Right lobe of liver (tissue), 6 donors: Measurements from ENCODE around the gene NAT10. TPM values are rescaled to one million over a fixed set of nuclear protein-coding genes. Genes with fewer than 3 reads are reported as not detected.

ENCODE experiments used
- ATAC-seq, 4 donors: fragments of 200-7000 bp; cut with Tn5 transposase; one replicate each; pipeline ENCODE4 v1.9.1; 2020; ENCODE audit warnings: mild to moderate bottlenecking in 4 of 4, moderate library complexity in 4 of 4
- DNase-seq, 3 donors: peaks; one replicate each; pipeline ENCODE4 v3.0.0-alpha.2; 2020
- H3K27ac ChIP-seq, 3 donors: fragments of 200-600 bp; one replicate each; pipeline ENCODE4 v1.8.0; 2022
- H3K27me3 ChIP-seq, 2 donors: fragments of 200-600 bp; one replicate each; pipeline ENCODE4 v1.8.0; 2022
- H3K36me3 ChIP-seq, 4 donors: fragments of 200-600 bp; sonication (generic) in 1 of 4; one replicate each; pipeline versions ENCODE4 v1.5.1 to v1.8.0; 2017 to 2022; ENCODE audit warnings: control low read depth in 1 of 4
- H3K4me1 ChIP-seq, 4 donors: fragments of 200-600 bp; sonication (generic) in 1 of 4; one replicate each; pipeline versions ENCODE4 v1.5.1 to v1.8.0; 2017 to 2022; ENCODE audit warnings: control low read depth in 1 of 4
- H3K4me3 ChIP-seq, 3 donors: fragments of 200-600 bp; one replicate each; pipeline ENCODE4 v1.8.0; 2022
- H3K9me3 ChIP-seq, 4 donors: fragments of 200-600 bp; sonication (generic) in 1 of 4; one replicate each; pipeline versions ENCODE4 v1.5.1 to v1.8.0; 2017 to 2022; ENCODE audit warnings: control low read depth in 1 of 4
- POLR2A ChIP-seq: fragments of 450-650 bp; IDR thresholded peaks from one replicate; pipeline ENCODE4 v1.6.1; 2017; ENCODE audit warnings: antibody characterized with exemption, mild to moderate bottlenecking
- WGBS: methylation state at CpG from one replicate; pipeline ENCODE4 v1.1.6; 2018; ENCODE audit warnings: low coverage, low lambda C conversion rate; ENCODE audit not compliant: insufficient coverage; ENCODE audit errors: missing lambda C conversion rate; 5-methylcytosine and 5-hydroxymethylcytosine counted together
- intact Hi-C, 2 donors: fragments of 100-400 bp; cut with DNase I; formaldehyde crosslinking; loops; one replicate each; pipeline versions ENCODE4 v1.11.2 to v1.14.1; 2022
- total RNA-seq, 6 experiments: library from RNA; depleted of rRNA in 2 of 6; stranded (reverse); fragments of >200 nt in 2 of 6; fragmentation: NEBNext Ultra II Directional in 3 of 6; extraction: Animal tissue kit (Norgen Biotek cat#: 25700) in 3 of 6; gene quantifications; one replicate each; pipeline versions ENCODE4 v1.1.0 to v1.2.4, GENCODE V29; 2016 to 2023
- TF ChIP-seq, protein P1 (sequence below), 4 donors: fragments of 200-600 bp in 3 of 4; fragments of 450-650 bp in 1 of 4; IDR thresholded peaks; one replicate each; pipeline versions ENCODE4 v1.5.1 to v1.8.0; 2016 to 2022; ENCODE audit warnings: antibody characterized with exemption in 4 of 4, mild to moderate bottlenecking in 2 of 4
- donor health status: DM: no; HTN: yes; CAD: no.
- donor health status: DM: no; HTN: no; CAD: no.
- donor health status: DM: no; HTN: no; CAD: no.
- donor health status: DM: no; HTN: yes; CAD: no.
- donor health status: DM: no; HTN: yes; CAD: no.

Gene NAT10
- total RNA-seq, 6 experiments from 2014 or later = 11.9 to 22.9 (median 19.1) TPM

DNA sequence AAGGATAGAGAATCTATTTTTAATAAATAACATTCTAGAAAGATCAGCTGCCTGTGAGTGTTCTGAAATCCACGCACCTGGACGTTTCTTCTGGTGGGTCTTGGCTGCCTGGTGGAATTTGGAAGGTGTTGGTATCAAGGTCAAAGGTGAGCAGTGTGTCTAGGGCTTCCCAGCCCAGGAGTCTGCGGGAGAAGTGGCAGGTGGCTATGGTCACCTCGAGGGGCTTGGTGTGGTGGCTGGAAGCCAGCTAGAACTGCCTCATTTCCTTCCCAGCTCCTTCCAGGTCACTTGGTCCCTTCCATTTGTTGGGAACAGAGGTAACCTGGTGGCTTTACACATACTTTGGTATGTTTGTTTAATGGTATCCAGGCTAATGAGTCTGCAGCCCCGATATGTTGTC is 41.4 kb downstream of the NAT10 start:
- Histone ChIP-seq H3K9me3 (no peaks in the 10 kb centered on the region), H3K27me3 (no peaks in the 10 kb centered on the region), H3K4me3 (no peak overlapping the region), H3K36me3 (peaks cover 0 to 69% (median 22%) of the 10 kb centered on the region in 4 donors), H3K4me1 (no peaks in the 10 kb centered on the region), H3K27ac (no peak overlapping the region)
- DNase-seq (no peak), ATAC-seq (no peak)
- WGBS = 69% methylated on average over 3 of the region's 5 CpGs
- intact Hi-C loops = no loop called here
- TF ChIP-seq, protein P1, sequence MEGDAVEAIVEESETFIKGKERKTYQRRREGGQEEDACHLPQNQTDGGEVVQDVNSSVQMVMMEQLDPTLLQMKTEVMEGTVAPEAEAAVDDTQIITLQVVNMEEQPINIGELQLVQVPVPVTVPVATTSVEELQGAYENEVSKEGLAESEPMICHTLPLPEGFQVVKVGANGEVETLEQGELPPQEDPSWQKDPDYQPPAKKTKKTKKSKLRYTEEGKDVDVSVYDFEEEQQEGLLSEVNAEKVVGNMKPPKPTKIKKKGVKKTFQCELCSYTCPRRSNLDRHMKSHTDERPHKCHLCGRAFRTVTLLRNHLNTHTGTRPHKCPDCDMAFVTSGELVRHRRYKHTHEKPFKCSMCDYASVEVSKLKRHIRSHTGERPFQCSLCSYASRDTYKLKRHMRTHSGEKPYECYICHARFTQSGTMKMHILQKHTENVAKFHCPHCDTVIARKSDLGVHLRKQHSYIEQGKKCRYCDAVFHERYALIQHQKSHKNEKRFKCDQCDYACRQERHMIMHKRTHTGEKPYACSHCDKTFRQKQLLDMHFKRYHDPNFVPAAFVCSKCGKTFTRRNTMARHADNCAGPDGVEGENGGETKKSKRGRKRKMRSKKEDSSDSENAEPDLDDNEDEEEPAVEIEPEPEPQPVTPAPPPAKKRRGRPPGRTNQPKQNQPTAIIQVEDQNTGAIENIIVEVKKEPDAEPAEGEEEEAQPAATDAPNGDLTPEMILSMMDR (IDR thresholded peaks at IDR 0.05) = no peak
- no peak for TF ChIP-seq POLR2A

DNA sequence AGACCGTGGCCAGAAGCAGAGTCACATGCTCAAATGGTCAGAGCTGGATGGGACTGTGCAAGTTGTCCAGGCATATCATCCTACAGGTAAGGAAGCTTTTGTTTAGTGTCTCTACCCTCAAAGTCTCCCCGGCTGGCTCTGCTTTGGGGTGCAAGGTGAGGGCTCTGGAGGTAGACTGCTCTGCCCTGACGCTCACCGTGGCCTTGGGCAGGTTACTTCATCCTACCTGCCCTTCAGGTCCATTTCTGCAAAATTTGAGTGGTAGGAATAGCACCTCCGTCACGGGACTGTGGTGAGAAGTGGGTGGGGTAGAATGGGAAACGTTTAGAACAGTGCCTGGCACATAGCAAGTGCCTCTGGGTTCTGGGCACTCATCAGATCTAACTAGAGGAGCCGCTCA is 42.2 kb downstream of the NAT10 start:
- Histone ChIP-seq H3K9me3 (no peaks in the 10 kb centered on the region), H3K36me3 (peaks cover 0 to 67% (median 19%) of the 10 kb centered on the region in 4 donors), H3K4me1 (no peaks in the 10 kb centered on the region), H3K4me3 (no peak overlapping the region), H3K27me3 (no peaks in the 10 kb centered on the region), H3K27ac (no peak overlapping the region)
- no peak for TF ChIP-seq POLR2A
- TF ChIP-seq, protein P1 (IDR thresholded peaks at IDR 0.05) = no peak
- 64% methylated on average over 4 of the region's 8 CpGs for WGBS
- DNase-seq = no peak
- intact Hi-C loops = no loop called here
- ATAC-seq = no peak

DNA sequence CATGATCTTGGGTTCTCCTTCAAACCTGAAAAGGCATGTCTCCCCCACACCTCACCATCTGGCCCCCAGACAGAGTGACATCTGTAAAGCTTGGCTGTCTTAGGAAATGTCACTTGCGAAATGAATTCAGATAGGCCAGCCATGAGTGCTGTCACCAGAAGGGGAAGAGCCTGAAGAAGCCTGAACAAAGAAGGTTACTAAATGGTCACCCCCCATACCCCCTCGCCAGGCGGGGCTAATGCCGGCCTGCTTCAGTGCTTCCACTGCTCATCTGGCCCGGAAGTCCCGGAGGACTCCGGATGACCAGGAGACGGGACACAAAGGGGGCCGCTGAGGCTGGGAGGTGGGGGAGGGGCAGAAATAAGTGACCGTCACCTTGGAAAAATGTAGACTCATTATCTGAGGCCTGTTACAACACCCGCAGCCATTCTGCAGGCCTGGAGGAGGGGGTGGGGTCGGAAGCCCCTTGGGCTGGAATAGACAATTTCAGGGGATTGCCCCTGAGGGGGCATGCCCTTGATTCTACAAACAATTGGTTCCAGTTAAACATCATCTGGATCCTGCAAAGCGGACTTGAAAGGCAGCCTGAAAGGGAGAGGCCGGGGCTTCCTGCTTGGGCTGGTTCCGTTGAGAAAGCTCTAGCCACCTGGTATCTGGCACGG is 43.2 kb downstream of the NAT10 start:
- no peak for ATAC-seq
- 82% methylated on average over 11 of the region's 16 CpGs for WGBS
- Histone ChIP-seq H3K9me3 (no peaks in the 10 kb centered on the region), H3K4me3 (no peak overlapping the region), H3K27me3 (no peaks in the 10 kb centered on the region), H3K4me1 (no peaks in the 10 kb centered on the region), H3K36me3 (peaks cover 0 to 62% (median 16%) of the 10 kb centered on the region in 4 donors), H3K27ac (no peak overlapping the region)
- no peak for TF ChIP-seq POLR2A
- TF ChIP-seq, protein P1 (IDR thresholded peaks at IDR 0.05) = no peak
- intact Hi-C loops = no loop called here
- DNase-seq = no peak

DNA sequence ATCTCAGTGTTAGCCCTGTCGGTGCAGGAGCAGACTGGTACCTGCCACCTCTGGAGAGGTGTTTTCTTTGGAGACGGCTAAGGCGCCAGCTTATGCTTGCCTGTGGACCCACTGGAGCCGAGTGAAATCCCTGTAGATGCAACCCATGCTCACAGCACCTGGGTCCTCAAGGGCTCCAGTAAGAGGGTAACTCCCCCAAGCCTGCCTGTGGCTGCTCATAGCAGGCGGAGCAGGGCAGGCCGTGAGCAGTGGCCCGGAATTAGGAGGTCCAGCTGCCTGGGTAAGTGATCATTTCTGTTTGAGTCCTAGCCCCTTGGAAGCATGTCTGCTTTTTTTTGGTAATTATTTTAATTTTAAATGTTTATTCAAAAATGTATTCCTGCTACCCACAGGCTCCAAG is 43.8 kb downstream of the NAT10 start:
- TF ChIP-seq POLR2A = no peak
- TF ChIP-seq, protein P1 (IDR thresholded peaks at IDR 0.05) = no peak
- no peak overlapping the region for H3K4me3 ChIP-seq
- no peaks in the 10 kb centered on the region for H3K4me1 ChIP-seq
- H3K9me3 ChIP-seq = no peaks in the 10 kb centered on the region
- peaks cover 0 to 55% (median 14%) of the 10 kb centered on the region in 4 donors for H3K36me3 ChIP-seq
- H3K27ac ChIP-seq = no peak overlapping the region
- H3K27me3 ChIP-seq = no peaks in the 10 kb centered on the region
- ATAC-seq (no peak), DNase-seq (no peak)
- no CpG with 5 or more reads among the region's 7 CpGs for WGBS
- intact Hi-C loops = no loop called here
